Fibroblast of villous mesenchyme (primary cell): Measurements from ENCODE around the gene ARL4C. TPM values are rescaled to one million over a fixed set of nuclear protein-coding genes. Genes with fewer than 3 reads are reported as not detected.

ENCODE experiments used
- DNase-seq: peaks from one replicate; pipeline ENCODE4 v3.0.0-alpha.2; 2010; ENCODE audit warnings: low read depth
- H3K4me3 ChIP-seq: 2 replicates; pipeline ENCODE4 v1.5.1; 2011; ENCODE audit warnings: low read depth, mild to moderate bottlenecking, low read length
- CTCF ChIP-seq: IDR thresholded peaks from 2 replicates; pipeline ENCODE4 v1.5.1; 2012; ENCODE audit warnings: low read depth, mild to moderate bottlenecking, low read length; ENCODE audit not compliant: insufficient read depth
- total RNA-seq: library from RNA; depleted of rRNA; stranded (reverse); fragments of >200 nt; gene quantifications from 2 replicates; pipeline ENCODE4 v1.2.3, GENCODE V29; 2012

The ARL4C gene
- total RNA-seq, 1 donor = 16.4 TPM

DNA sequence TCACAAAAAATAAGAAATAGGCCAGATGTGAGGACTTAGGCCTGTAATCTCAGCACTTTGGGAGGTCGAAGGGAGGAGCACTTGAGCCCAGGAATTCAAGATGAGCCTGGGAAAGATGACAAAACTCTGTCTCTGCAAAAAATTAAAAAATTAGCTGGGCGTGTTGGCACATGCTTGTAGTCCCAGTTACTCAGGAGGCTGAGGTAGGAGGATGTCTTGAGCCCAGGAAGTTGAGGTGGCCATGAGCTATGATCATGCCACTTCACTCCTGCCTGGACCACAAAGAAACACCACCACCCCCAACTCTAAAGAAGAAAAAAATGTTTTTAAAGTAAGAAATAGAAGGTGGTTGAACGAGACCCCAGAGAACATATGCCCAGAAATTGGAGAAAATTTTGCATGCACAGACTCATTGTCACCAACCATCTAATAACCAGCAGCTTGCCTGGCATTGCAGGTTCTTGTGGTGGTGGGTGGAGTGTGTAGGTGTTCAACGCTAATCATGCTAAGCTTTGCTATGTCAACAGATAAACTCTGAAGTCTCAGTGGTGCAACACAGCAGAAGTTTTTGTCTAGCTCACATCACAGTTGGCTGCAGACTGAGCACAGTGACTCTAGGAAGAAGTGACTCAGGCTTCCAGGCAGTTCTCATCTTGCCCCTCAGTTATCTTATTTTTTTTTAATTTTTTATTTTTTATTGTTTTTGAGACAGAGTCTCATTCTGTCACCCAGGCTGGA lies 18.6 kb downstream of the ARL4C start:
- no peak for DNase-seq
- no peak overlapping the region for H3K4me3 ChIP-seq
- TF ChIP-seq CTCF = no peak

DNA sequence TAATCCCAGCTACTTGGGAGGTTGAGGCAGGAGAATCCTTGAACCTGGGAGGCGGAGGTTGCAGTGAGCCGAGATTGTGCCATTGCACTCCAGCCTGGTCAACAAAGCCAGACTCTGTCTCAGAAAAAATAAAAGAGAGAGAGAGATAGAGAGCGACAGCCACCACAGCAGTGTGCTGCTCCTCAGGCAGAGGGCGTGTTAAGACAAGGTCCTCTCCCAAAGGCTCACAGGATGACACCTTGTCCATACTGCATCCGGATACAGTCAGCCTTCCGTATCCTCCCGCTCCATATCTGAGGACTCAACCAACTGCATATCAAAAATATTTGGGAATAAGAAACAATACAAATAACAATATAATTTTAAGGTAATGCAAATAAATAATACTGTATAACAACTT lies 20.1 kb downstream of the ARL4C start:
- H3K4me3 ChIP-seq = no peak overlapping the region
- no peak for TF ChIP-seq CTCF
- DNase-seq = no peak

DNA sequence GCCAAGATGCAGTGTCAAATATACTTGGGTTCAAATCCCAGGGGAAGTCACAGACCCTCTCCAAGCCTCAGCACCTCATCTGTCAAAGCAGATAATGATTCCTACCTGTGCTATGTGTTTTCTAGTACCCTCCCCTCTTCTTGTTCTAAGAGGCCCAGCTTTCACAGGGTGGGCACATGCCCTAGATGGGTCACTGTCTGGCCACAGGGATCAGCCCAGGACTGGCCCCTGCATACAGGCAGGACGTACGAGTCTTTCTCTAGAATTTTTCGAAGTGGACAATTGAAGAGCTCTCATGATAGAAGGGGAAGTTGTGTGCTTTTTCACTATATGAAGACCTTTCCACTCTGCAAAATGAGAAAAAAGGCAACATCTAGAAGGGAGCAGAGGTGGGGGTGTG lies 22.2 kb downstream of the ARL4C start:
- H3K4me3 ChIP-seq = no peak overlapping the region
- no peak for TF ChIP-seq CTCF
- DNase-seq = no peak

GRCh38 chr2:234472155-234472554 lies 24.7 kb downstream of the ARL4C start:
- no peak for DNase-seq
- TF ChIP-seq CTCF = no peak
- H3K4me3 ChIP-seq = no peak overlapping the region

DNA sequence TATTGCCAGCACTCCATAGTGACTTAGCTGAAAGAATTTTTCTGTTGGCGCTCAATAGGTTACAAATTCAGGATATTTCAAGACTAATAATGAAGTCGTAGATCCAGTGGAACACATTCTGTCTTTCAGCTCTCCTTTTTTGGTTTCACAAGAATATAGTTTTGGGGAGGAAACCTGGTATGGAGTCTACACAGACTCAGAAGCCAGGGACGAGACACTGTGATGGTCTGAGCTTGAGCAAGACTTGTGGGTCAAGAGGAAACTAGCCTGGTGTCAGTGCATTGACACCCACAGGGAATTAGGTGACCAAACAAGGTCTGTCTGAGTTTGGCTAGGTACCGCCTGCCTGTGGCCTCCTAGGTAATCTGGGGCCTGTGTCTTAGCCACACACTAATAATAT lies 26.9 kb downstream of the ARL4C start:
- TF ChIP-seq CTCF = no peak
- DNase-seq = no peak
- no peak overlapping the region for H3K4me3 ChIP-seq

DNA sequence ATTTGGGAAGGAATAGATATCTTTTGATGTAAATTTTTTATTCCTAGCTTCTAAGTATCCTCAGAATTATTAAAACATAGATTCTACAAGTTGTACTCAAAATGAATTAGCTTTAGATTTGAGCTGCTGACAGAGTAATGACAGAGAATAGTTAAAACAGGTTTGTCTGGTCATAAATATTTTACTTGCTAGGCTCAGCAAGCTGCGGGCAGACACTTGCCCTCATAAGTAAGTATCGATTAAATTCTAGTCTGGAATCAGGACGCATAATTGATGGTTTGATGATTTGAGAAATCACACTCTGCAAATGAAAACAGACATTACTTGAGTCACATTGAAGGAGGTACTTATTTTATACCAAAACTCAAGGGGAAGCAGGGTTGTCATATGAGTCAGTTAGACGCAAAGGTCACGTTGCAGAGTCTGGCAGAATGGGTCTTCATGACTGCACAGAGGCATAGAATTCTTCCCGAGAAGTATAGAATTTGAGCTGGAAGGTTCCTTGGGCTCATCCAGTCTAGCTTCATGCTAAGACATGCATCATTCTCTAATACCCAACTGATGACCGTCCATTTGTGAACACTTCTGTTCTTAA lies 27.5 kb downstream of the ARL4C start:
- no peak for TF ChIP-seq CTCF
- no peak for DNase-seq
- H3K4me3 ChIP-seq = no peak overlapping the region
